B cell (primary cell): ENCODE measurements around the gene AKR1B1. TPM values are rescaled to one million over a fixed set of nuclear protein-coding genes. Genes with fewer than 3 reads are reported as not detected.
A peak's percentile ranks its signal among the peaks of the same experiment; 100 is the strongest.

ENCODE experiments used
- ATAC-seq: fragments of 200-7000 bp; cut with Tn5 transposase; one replicate; pipeline ENCODE4 v1.10.0; 2021; ENCODE audit warnings: low read depth, mild to moderate bottlenecking, moderate number of reproducible peaks, moderate library complexity
- CTCF ChIA-PET: fragments of 350-600 bp; sonication (Branson Sonifier 250); formaldehyde crosslinking; loops from one replicate; lab custom pipeline; 2021; ENCODE audit warnings: antibody characterized with exemption, inconsistent platforms; lab: Charles Lee
- POLR2A ChIA-PET: fragments of 350-600 bp; sonication (Branson Sonifier 250); formaldehyde crosslinking; loops from one replicate; lab custom pipeline; 2021; ENCODE audit warnings: antibody characterized with exemption; lab: Charles Lee
- DNase-seq: peaks from one replicate; pipeline ENCODE4 v3.0.0; 2013
- H2AFZ ChIP-seq: 2 replicates; pipeline ENCODE4 v1.6.1; 2012; ENCODE audit warnings: mild to moderate bottlenecking, low read depth, low read length; ENCODE audit not compliant: insufficient read depth, poor library complexity, severe bottlenecking
- H3K27ac ChIP-seq, 2 donors: 1 replicate in 1 of 2; 2 replicates in 1 of 2; pipeline ENCODE4 v1.5.1; 2012 to 2013; ENCODE audit warnings: low read length in 2 of 2, mild to moderate bottlenecking in 2 of 2, moderate library complexity in 1 of 2
- H3K27me3 ChIP-seq, 4 experiments: fragments of 200-600 bp in 1 of 4; sonication (generic) in 1 of 4; replicated peaks in 1 of 4; 1 replicate in 2 of 4; 2 replicates in 2 of 4; pipeline versions ENCODE4 v1.6.1 to v1.7.0; 2013 to 2016; ENCODE audit warnings: low read length in 3 of 4, mild to moderate bottlenecking in 2 of 4, mixed read lengths in 1 of 4, moderate library complexity in 1 of 4; ENCODE audit not compliant: insufficient read depth in 4 of 4, control insufficient read depth in 3 of 4; ENCODE audit errors: control extremely low read depth in 1 of 4
- H3K36me3 ChIP-seq, 2 experiments: replicated peaks in 1 of 2; 1 replicate in 1 of 2; 2 replicates in 1 of 2; pipeline versions ENCODE4 v1.6.1 to v1.7.1; 2013; ENCODE audit warnings: low read length in 1 of 2; ENCODE audit not compliant: insufficient read depth in 2 of 2, control insufficient read depth in 1 of 2; ENCODE audit errors: control extremely low read depth in 1 of 2, extremely low read depth in 1 of 2
- H3K4me1 ChIP-seq, 2 donors: fragments of 200-600 bp in 1 of 2; sonication (generic) in 1 of 2; 1 replicate in 1 of 2; 2 replicates in 1 of 2; pipeline versions ENCODE4 v1.5.1 to v1.6.1; 2013 to 2017; ENCODE audit warnings: low read length in 2 of 2; ENCODE audit not compliant: control insufficient read depth in 2 of 2, insufficient read depth in 2 of 2
- H3K4me2 ChIP-seq: replicated peaks from 2 replicates; pipeline ENCODE3; 2012; ENCODE audit warnings: mild to moderate bottlenecking, low read depth, low read length; ENCODE audit not compliant: poor library complexity, severe bottlenecking
- H3K4me3 ChIP-seq, 5 experiments: fragments of 200-600 bp in 1 of 5; sonication (generic) in 1 of 5; 1 replicate in 3 of 5; 2 replicates in 2 of 5; pipeline versions ENCODE4 v1.5.1 to v1.7.0; 2011 to 2016; ENCODE audit warnings: low read length in 4 of 5, mild to moderate bottlenecking in 4 of 5, low read depth in 2 of 5, control low read depth in 1 of 5, moderate library complexity in 1 of 5; ENCODE audit not compliant: insufficient read depth in 1 of 5; ENCODE audit errors: control extremely low read depth in 1 of 5, extremely low read depth in 1 of 5
- H3K79me2 ChIP-seq: fragments of 200-600 bp; sonication (generic); one replicate; pipeline ENCODE4 v1.6.0; 2016; ENCODE audit warnings: low read length; ENCODE audit not compliant: control insufficient read depth, insufficient read depth
- H3K9ac ChIP-seq: fragments of 200-600 bp; sonication (generic); 2 replicates; pipeline ENCODE4 v1.6.1; 2017; ENCODE audit warnings: mild to moderate bottlenecking, low read length, moderate library complexity
- H3K9me3 ChIP-seq, 3 donors: one replicate each; pipeline versions ENCODE4 v1.6.1 to v1.7.1; 2013; ENCODE audit warnings: low read length in 2 of 3; ENCODE audit not compliant: control insufficient read depth in 2 of 3, insufficient read depth in 1 of 3; ENCODE audit errors: control extremely low read depth in 1 of 3
- H4K20me1 ChIP-seq: 2 replicates; pipeline ENCODE4 v1.6.0; 2012; ENCODE audit warnings: mild to moderate bottlenecking, low read length; ENCODE audit not compliant: insufficient read depth, control insufficient read depth, poor library complexity, severe bottlenecking
- H3K27ac Mint-ChIP-seq: one replicate; pipeline ENCODE4 v1.8.0; 2021; ENCODE audit warnings: mixed read lengths
- H3K27me3 Mint-ChIP-seq: one replicate; pipeline ENCODE4 v1.8.0; 2021; ENCODE audit warnings: mixed read lengths
- H3K4me1 Mint-ChIP-seq: one replicate; pipeline ENCODE4 v1.8.0; 2021; ENCODE audit warnings: mixed read lengths
- H3K4me3 Mint-ChIP-seq: one replicate; pipeline ENCODE4 v1.8.0; 2021; ENCODE audit warnings: mixed read lengths
- H3K9me3 Mint-ChIP-seq: one replicate; pipeline ENCODE4 v1.8.0; 2022; ENCODE audit warnings: mixed read lengths; ENCODE audit not compliant: insufficient read depth
- CTCF ChIP-seq: fragments of 200-600 bp; IDR thresholded peaks from one replicate; pipeline ENCODE4 v1.8.0; 2022; ENCODE audit warnings: antibody characterized with exemption, mild to moderate bottlenecking
- EZH2 ChIP-seq: IDR thresholded peaks from 2 replicates; pipeline ENCODE4 v1.6.1; 2012; ENCODE audit warnings: borderline replicate concordance, low read depth, mild to moderate bottlenecking, moderate library complexity, low read length; ENCODE audit not compliant: insufficient read depth, poor library complexity, severe bottlenecking
- WGBS: methylation state at CpG from one replicate; pipeline ENCODE4 v1.1.5; 2013; ENCODE audit warnings: missing lambda C conversion rate; ENCODE audit not compliant: insufficient coverage; 5-methylcytosine and 5-hydroxymethylcytosine counted together
- intact Hi-C: fragments of 100-400 bp; cut with micrococcal nuclease; formaldehyde crosslinking; loops from one replicate; pipeline ENCODE4 v1.10.0; 2022
- polyA plus RNA-seq: library from polyadenylated mRNA; depleted of rRNA; stranded (reverse); fragments of >200 nt; gene quantifications from 2 replicates; pipeline ENCODE4 v1.2.3, GENCODE V29; 2012
- total RNA-seq, 2 donors: library from RNA; stranded (reverse); fragments of 120-200 nt in 1 of 2; gene quantifications; 1 replicate in 1 of 2; 2 replicates in 1 of 2; pipeline versions ENCODE4 v1.2.3 to v1.2.4, GENCODE V29; 2013 to 2022

Gene AKR1B1
- total and polyA plus RNA-seq, 2 donors (not counting 1 experiment from before 2014, with no cell fraction given), result 82.9 to 89.6 TPM

DNA sequence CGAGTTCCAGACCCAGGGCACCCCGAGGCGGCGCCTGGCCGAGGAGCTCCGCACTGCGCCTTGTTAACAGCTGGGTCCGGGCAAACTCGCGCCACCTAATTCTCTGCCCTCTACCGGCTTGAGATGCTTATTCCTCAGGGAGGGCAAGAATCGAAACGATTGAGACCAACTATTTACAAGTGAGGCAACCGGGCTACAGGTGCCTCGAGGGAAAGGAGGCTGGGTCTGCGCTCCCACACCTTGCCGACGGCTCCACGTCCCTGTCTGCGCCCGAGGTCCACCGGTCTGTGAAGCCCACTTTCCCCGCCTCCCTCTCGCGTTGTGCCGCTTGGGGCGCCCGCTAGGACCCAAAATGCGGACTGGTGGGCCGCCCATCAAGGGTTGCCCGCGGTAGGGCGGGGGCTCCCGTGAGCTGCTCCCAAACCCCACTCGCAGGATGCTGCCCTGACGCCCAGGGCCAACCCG, 527 bp downstream of the AKR1B1 start:
- no peaks in the 10 kb centered on the region for H3K36me3 ChIP-seq
- H3K4me3 Mint-ChIP-seq, result peak overlapping the region; percentile 92
- DNase-seq (peak; percentile 82), ATAC-seq (peak; percentile 67)
- H3K9me3 Mint-ChIP-seq, result no peaks in the 10 kb centered on the region
- no peaks in the 10 kb centered on the region for H4K20me1 ChIP-seq
- H3K9ac ChIP-seq, result peak overlapping the region; percentile 79
- no peaks in the 10 kb centered on the region for H3K27me3 ChIP-seq
- peak overlapping the region; percentile 94 for H2AFZ ChIP-seq
- TF ChIP-seq EZH2 (no peak), CTCF (no peak)
- H3K27ac Mint-ChIP-seq, result peak overlapping the region; percentile 91
- intact Hi-C loops, result loop anchor here (2.0 to 5.0 kb wide), 7 partner anchors 689 to 1518 kb away; partner anchors contain the start of genes CHCHD3, CNOT4, CYREN and EXOC4
- H3K4me2 ChIP-seq, result peak overlapping the region; percentile 82
- peak overlapping the region; percentile 53 to 79 for H3K27ac ChIP-seq
- 1% methylated on average over 37 of the region's 37 CpGs for WGBS
- POLR2A ChIA-PET, result interaction anchor here (1.5 kb wide), 1 partner anchor 142 kb away, joined by 4 read pairs; the partner anchor contains the start of gene SLC35B4
- CTCF ChIA-PET, result interaction anchor here (0.6 to 5.1 kb wide), 9 partner anchors 12 to 482 kb away, joined by 3 to 53 read pairs (median 4); no protein-coding TSS in a partner anchor
- peaks cover 0 to 7% (median 0%) of the 10 kb centered on the region in 3 donors for H3K9me3 ChIP-seq
- peaks cover 25 to 26% of the 10 kb centered on the region in 2 donors for H3K4me1 ChIP-seq
- no peaks in the 10 kb centered on the region for H3K27me3 Mint-ChIP-seq
- peaks cover 53% of the 10 kb centered on the region for H3K4me1 Mint-ChIP-seq
- H3K4me3 ChIP-seq, result peak overlapping the region; percentile 8 to 90 (median 84)
- peaks cover 31% of the 10 kb centered on the region for H3K79me2 ChIP-seq

- Mint-ChIP-seq H3K4me3 (peak overlapping the region; percentile 92), H3K4me1 (peaks cover 56% of the 10 kb centered on the region), H3K27ac (no peak overlapping the region), H3K9me3 (no peaks in the 10 kb centered on the region), H3K27me3 (no peaks in the 10 kb centered on the region)
- CTCF ChIA-PET, result interaction anchor here (2.9 to 5.1 kb wide), 2 partner anchors 24 to 90 kb away, joined by 10 to 53 read pairs; no protein-coding TSS in a partner anchor
- ATAC-seq, result no peak
- H3K4me2 ChIP-seq, result no peak overlapping the region
- H3K9ac ChIP-seq, result no peak overlapping the region
- POLR2A ChIA-PET, result no interaction called here
- no peak for DNase-seq
- no peaks in the 10 kb centered on the region for H3K9me3 ChIP-seq
- H4K20me1 ChIP-seq, result peaks cover 11% of the 10 kb centered on the region
- no peaks in the 10 kb centered on the region for H3K27me3 ChIP-seq
- 100% methylated on average over 1 of the region's 2 CpGs for WGBS
- H3K4me3 ChIP-seq, result no peak overlapping the region
- H2AFZ ChIP-seq, result no peak overlapping the region
- H3K79me2 ChIP-seq, result peaks cover 42% of the 10 kb centered on the region
- no peak overlapping the region for H3K27ac ChIP-seq
- no peak for TF ChIP-seq EZH2
- TF ChIP-seq CTCF, result no peak
- no peaks in the 10 kb centered on the region for H3K36me3 ChIP-seq
- intact Hi-C loops, result loop anchor here (5.0 kb wide), 1 partner anchor 690 kb away; the partner anchor contains the start of gene TMEM140
- peaks cover 25 to 26% of the 10 kb centered on the region in 2 donors for H3K4me1 ChIP-seq
Observed at GRCh38 chr7:134457210-134457609, 1.7 kb downstream of the AKR1B1 start.
